Endothelial cell of umbilical vein (primary cell): Measurements from ENCODE around the gene TBC1D23.

ENCODE experiments used
- EZH2 ChIP-seq: IDR thresholded peaks from 2 replicates; pipeline ENCODE4 v1.6.1; 2012; ENCODE audit warnings: borderline replicate concordance, low read depth, mild to moderate bottlenecking, moderate library complexity, low read length, inconsistent platforms; ENCODE audit not compliant: severe bottlenecking
- FOS ChIP-seq: IDR thresholded peaks from 2 replicates; pipeline ENCODE4 v1.6.1; 2011; ENCODE audit warnings: mild to moderate bottlenecking, low read length, moderate library complexity, borderline replicate concordance; ENCODE audit not compliant: insufficient read depth
- JUN ChIP-seq: IDR thresholded peaks from 2 replicates; pipeline ENCODE4 v1.6.1; 2011; ENCODE audit warnings: borderline replicate concordance, low read depth; ENCODE audit not compliant: insufficient read length, insufficient read depth
- MYC ChIP-seq: IDR thresholded peaks from one replicate; pipeline ENCODE4 v1.6.1; 2011; ENCODE audit warnings: mild to moderate bottlenecking, low read depth, low read length
- POLR2A ChIP-seq: IDR thresholded peaks from 2 replicates; pipeline ENCODE4 v1.6.1; 2012; ENCODE audit warnings: low read depth, mild to moderate bottlenecking, control low read depth, low read length
- POLR2AphosphoS5 ChIP-seq: IDR thresholded peaks from 2 replicates; pipeline ENCODE4 v1.6.1; 2012; ENCODE audit warnings: low read depth, mild to moderate bottlenecking, control low read depth, low read length, moderate library complexity; ENCODE audit not compliant: insufficient read depth
- TF ChIP-seq, protein P1 (sequence below), 2 donors: IDR thresholded peaks; 1 replicate in 1 of 2; 2 replicates in 1 of 2; pipeline ENCODE4 v1.5.1; 2011; ENCODE audit warnings: low read length in 2 of 2, mild to moderate bottlenecking in 2 of 2, moderate library complexity in 2 of 2, control low read depth in 1 of 2, inconsistent platforms in 1 of 2, low read depth in 1 of 2; ENCODE audit not compliant: insufficient read depth in 1 of 2; ENCODE audit errors: extremely low read depth in 1 of 2
- TF ChIP-seq, protein P2 (sequence below): IDR thresholded peaks from 2 replicates; pipeline ENCODE4 v1.6.1; 2011; ENCODE audit not compliant: insufficient read depth, insufficient read length

DNA sequence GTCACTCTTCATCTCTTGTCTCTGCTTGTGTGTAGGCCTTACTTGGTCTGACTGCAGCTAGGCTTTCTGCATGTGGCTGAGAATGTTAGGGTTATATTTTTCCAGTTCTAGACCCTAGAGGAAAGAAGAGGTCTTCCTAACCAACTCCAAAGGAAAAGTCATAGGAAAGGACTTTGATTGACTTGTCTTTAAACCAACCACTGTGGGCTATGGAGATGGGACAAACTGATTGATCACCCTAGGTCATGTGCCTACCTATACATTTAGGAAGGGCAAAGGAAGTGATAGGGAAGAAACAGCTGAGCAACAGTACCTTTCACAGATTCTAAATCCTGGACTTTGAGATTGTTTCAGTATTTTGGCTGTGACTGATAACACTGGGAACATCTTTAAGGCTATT, 16.5 kb upstream of the TBC1D23 start:
- TF ChIP-seq EZH2: no peak
- no peak for TF ChIP-seq JUN
- no peak for TF ChIP-seq POLR2AphosphoS5
- TF ChIP-seq, protein P1, sequence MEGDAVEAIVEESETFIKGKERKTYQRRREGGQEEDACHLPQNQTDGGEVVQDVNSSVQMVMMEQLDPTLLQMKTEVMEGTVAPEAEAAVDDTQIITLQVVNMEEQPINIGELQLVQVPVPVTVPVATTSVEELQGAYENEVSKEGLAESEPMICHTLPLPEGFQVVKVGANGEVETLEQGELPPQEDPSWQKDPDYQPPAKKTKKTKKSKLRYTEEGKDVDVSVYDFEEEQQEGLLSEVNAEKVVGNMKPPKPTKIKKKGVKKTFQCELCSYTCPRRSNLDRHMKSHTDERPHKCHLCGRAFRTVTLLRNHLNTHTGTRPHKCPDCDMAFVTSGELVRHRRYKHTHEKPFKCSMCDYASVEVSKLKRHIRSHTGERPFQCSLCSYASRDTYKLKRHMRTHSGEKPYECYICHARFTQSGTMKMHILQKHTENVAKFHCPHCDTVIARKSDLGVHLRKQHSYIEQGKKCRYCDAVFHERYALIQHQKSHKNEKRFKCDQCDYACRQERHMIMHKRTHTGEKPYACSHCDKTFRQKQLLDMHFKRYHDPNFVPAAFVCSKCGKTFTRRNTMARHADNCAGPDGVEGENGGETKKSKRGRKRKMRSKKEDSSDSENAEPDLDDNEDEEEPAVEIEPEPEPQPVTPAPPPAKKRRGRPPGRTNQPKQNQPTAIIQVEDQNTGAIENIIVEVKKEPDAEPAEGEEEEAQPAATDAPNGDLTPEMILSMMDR (IDR thresholded peaks at IDR 0.05; ENCODE audit: extremely low read depth in 1 of 2, insufficient read depth in 1 of 2, low read depth in 1 of 2, low read length in 2 of 2): no peak
- no peak for TF ChIP-seq POLR2A
- no peak for TF ChIP-seq MYC
- TF ChIP-seq, protein P2, sequence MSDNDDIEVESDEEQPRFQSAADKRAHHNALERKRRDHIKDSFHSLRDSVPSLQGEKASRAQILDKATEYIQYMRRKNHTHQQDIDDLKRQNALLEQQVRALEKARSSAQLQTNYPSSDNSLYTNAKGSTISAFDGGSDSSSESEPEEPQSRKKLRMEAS: no peak
- no peak for TF ChIP-seq FOS
